HepG2 (cell line): ENCODE results near the gene PLCB2. TPM values are rescaled to one million over a fixed set of nuclear protein-coding genes. Genes with fewer than 3 reads are reported as not detected.

Experiments
- ATAC-seq: fragments of 200-7000 bp; cut with Tn5 transposase; 3 replicates; pipeline ENCODE4 v1.9.1; 2020; ENCODE audit warnings: mild to moderate bottlenecking, moderate library complexity
- BruUV-seq: library from RNA; stranded (reverse); fragments of 400-500 nt; replicated peaks from 2 replicates; lab custom pipeline; 2021; lab: Mats Ljungman, UMichigan
- CTCF ChIA-PET: fragments of 300-600 bp; formaldehyde crosslinking; extraction: SDS; loops from one replicate; lab custom pipeline; 2021; ENCODE audit warnings: low total read pairs, inconsistent platforms, low intra/inter-chr PET ratio; lab: Yijun Ruan, JAX
- POLR2A ChIA-PET: fragments of 350-600 bp; sonication (Branson Sonifier 250); formaldehyde crosslinking; loops from one replicate; lab custom pipeline; 2020; ENCODE audit warnings: antibody characterized with exemption, inconsistent platforms; lab: Yijun Ruan, JAX
- DNase-seq: peaks from one replicate; pipeline ENCODE4 v3.0.0-alpha.2; 2015; ENCODE audit warnings: low spot score
- FAIRE-seq: peaks from 3 replicates; lab custom pipeline; 2011; peaks lifted over from hg19 to GRCh38; lab: Jason Lieb, UNC
- H2AFZ ChIP-seq: one replicate; pipeline ENCODE4 v1.6.1; 2011; ENCODE audit warnings: low read length, inconsistent platforms
- H3K27ac ChIP-seq: fragments of 300-600 bp; 3 replicates; pipeline ENCODE4 v1.8.0; 2011; ENCODE audit warnings: mixed run types, mild to moderate bottlenecking, mixed read lengths, low read length, inconsistent platforms; ENCODE audit not compliant: insufficient read depth; ENCODE audit errors: extremely low read length
- H3K27me3 ChIP-seq, 2 experiments: fragments of 200-600 bp in 1 of 2; 2 replicates in 1 of 2; 3 replicates in 1 of 2; pipeline versions ENCODE4 v1.6.0 to v1.8.0; 2011; ENCODE audit warnings: low read length in 2 of 2, mild to moderate bottlenecking in 2 of 2, moderate library complexity in 2 of 2, inconsistent platforms in 1 of 2; ENCODE audit not compliant: insufficient read depth in 2 of 2, control insufficient read depth in 1 of 2
- H3K36me3 ChIP-seq, 2 experiments: fragments of 200-600 bp in 1 of 2; replicated peaks in 1 of 2; 2 replicates in 1 of 2; 3 replicates in 1 of 2; pipeline versions ENCODE4 v1.5.1 to v1.8.0; 2011; ENCODE audit warnings: low read length in 2 of 2, inconsistent platforms in 1 of 2; ENCODE audit not compliant: insufficient read depth in 2 of 2, control insufficient read depth in 1 of 2
- H3K4me1 ChIP-seq: 2 replicates; pipeline ENCODE4 v1.5.1; 2012; ENCODE audit warnings: low read length, inconsistent platforms; ENCODE audit not compliant: insufficient read depth
- H3K4me2 ChIP-seq: 2 replicates; pipeline ENCODE4 v1.6.0; 2011; ENCODE audit warnings: low read depth, low read length, inconsistent platforms
- H3K4me3 ChIP-seq, 3 experiments: fragments of 200-600 bp in 1 of 3; sonication (generic), shearing (Covaris generic) in 1 of 3; replicated peaks in 1 of 3; 2 replicates each; pipeline ENCODE4 v1.5.1; 2011 to 2016; ENCODE audit warnings: low read length in 3 of 3, inconsistent platforms in 2 of 3, low read depth in 2 of 3, mild to moderate bottlenecking in 2 of 3, control low read depth in 1 of 3, mixed read lengths in 1 of 3; ENCODE audit not compliant: insufficient read depth in 1 of 3
- H3K79me2 ChIP-seq: one replicate; pipeline ENCODE4 v1.6.1; 2011; ENCODE audit warnings: low read length, inconsistent platforms; ENCODE audit not compliant: insufficient read depth
- H3K9ac ChIP-seq: 2 replicates; pipeline ENCODE4 v1.6.0; 2011; ENCODE audit warnings: mild to moderate bottlenecking, low read depth, low read length, inconsistent platforms; ENCODE audit not compliant: insufficient read depth
- H3K9me3 ChIP-seq: 2 replicates; pipeline ENCODE4 v1.5.1; 2012; ENCODE audit warnings: mild to moderate bottlenecking, low read length
- H4K20me1 ChIP-seq: 2 replicates; pipeline ENCODE4 v1.6.0; 2011; ENCODE audit warnings: inconsistent platforms, mild to moderate bottlenecking, low read length, moderate library complexity; ENCODE audit not compliant: insufficient read depth
- ASH2L ChIP-seq: fragments of 300-600, 200-600 bp; sonication (generic); IDR thresholded peaks from 2 replicates; pipeline ENCODE4 v1.7.0; 2017; ENCODE audit warnings: low read depth, mild to moderate bottlenecking, moderate library complexity, mixed read lengths, low read length; ENCODE audit not compliant: insufficient read length
- CHD2 ChIP-seq: IDR thresholded peaks from 2 replicates; pipeline ENCODE4 v1.6.1; 2011; ENCODE audit warnings: low read depth, low read length, improper control_type of control experiment
- GATAD2A ChIP-seq: IDR thresholded peaks from 2 replicates; pipeline ENCODE4 v1.6.1; 2016
- HMGXB4 ChIP-seq, 2 experiments: sonication (generic) in 1 of 2; formaldehyde crosslinking in 1 of 2; IDR thresholded peaks; 2 replicates each; pipeline versions ENCODE4 v1.4.0 to v1.6.1; 2018 to 2020; ENCODE audit warnings: missing genetic modification reagents in 2 of 2, borderline replicate concordance in 1 of 2, low read depth in 1 of 2, mild to moderate bottlenecking in 1 of 2, missing biosample characterization in 1 of 2
- KAT7 ChIP-seq: IDR thresholded peaks from 2 replicates; pipeline ENCODE4 v1.6.1; 2018; ENCODE audit warnings: borderline replicate concordance, missing compliant biosample characterization
- PRDM10 ChIP-seq: sonication (generic); formaldehyde crosslinking; IDR thresholded peaks from 2 replicates; pipeline ENCODE4 v1.4.0; 2020; ENCODE audit warnings: low read depth, missing genetic modification reagents
- THAP11 ChIP-seq: IDR thresholded peaks from 2 replicates; pipeline ENCODE4 v1.6.1; 2016; ENCODE audit warnings: missing biosample characterization, missing genetic modification reagents
- THYN1 ChIP-seq: sonication (generic); formaldehyde crosslinking; IDR thresholded peaks from 2 replicates; pipeline ENCODE4 v1.8.1; 2023; ENCODE audit warnings: low read depth, mild to moderate bottlenecking, moderate library complexity, missing genetic modification reagents, borderline replicate concordance
- ZBTB46 ChIP-seq: sonication (generic); formaldehyde crosslinking; IDR thresholded peaks from 2 replicates; pipeline ENCODE4 v1.4.0; 2020; ENCODE audit warnings: mild to moderate bottlenecking, missing genetic modification reagents, borderline replicate concordance
- ZNF317 ChIP-seq: sonication (generic); formaldehyde crosslinking; IDR thresholded peaks from 2 replicates; pipeline ENCODE4 v1.5.0; 2020; ENCODE audit warnings: mild to moderate bottlenecking, missing genetic modification reagents
- ZNF44 ChIP-seq: sonication (generic); formaldehyde crosslinking; IDR thresholded peaks from 2 replicates; pipeline ENCODE4 v1.5.1; 2020; ENCODE audit warnings: mild to moderate bottlenecking, missing genetic modification reagents
- ZNF441 ChIP-seq: sonication (generic); formaldehyde crosslinking; IDR thresholded peaks from 2 replicates; pipeline ENCODE4 v1.7.0; 2021; ENCODE audit warnings: missing genetic modification reagents, borderline replicate concordance
- ZNF546 ChIP-seq: sonication (generic); formaldehyde crosslinking; conservative IDR thresholded peaks from 2 replicates; pipeline ENCODE4 v1.8.1; 2023; ENCODE audit warnings: mild to moderate bottlenecking, missing genetic modification reagents
- ZNF788 ChIP-seq: sonication (generic); formaldehyde crosslinking; IDR thresholded peaks from 2 replicates; pipeline ENCODE4 v1.5.0; 2020; ENCODE audit warnings: mild to moderate bottlenecking, missing genetic modification reagents, borderline replicate concordance
- WGBS: methylation state at CpG from one replicate; pipeline ENCODE4 v1.1.6; 2017; ENCODE audit warnings: low lambda C conversion rate; 5-methylcytosine and 5-hydroxymethylcytosine counted together
- in situ Hi-C: cut with HindIII; loops from 2 replicates; pipeline ENCODE4 v1.10.0; 2017; ENCODE audit warnings: low pct_unique_long_range_greater_than_20kb; ENCODE audit not compliant: extremely low pct_ligation_motif_present
- intact Hi-C: fragments of 100-400 bp; cut with micrococcal nuclease; formaldehyde crosslinking; loops from one replicate; pipeline ENCODE4 v1.10.0; 2022; ENCODE audit not compliant: unreplicated experiment
- polyA plus RNA-seq, 8 experiments: library from polyadenylated mRNA; depleted of rRNA in 3 of 8; stranded (reverse) in 7 of 8; unstranded in 1 of 8; fragments of >200 nt; fragmentation: Illumina TruSeq in 4 of 8; extraction: Trizol in 4 of 8; gene quantifications; 2 replicates each; pipeline versions ENCODE4 v1.2.1 to v1.2.3, GENCODE V29; 2011 to 2016; ENCODE audit warnings: low read depth in 4 of 8, missing spikeins in 1 of 8, mixed read lengths in 1 of 8; ENCODE audit not compliant: insufficient read depth in 1 of 8
- total RNA-seq, 5 experiments: library from RNA; depleted of rRNA; stranded (reverse); fragments of >200 nt; fragmentation: Illumina TruSeq; extraction: Trizol; gene quantifications; 2 replicates each; pipeline ENCODE4 v1.2.3, GENCODE V29; 2016; ENCODE audit warnings: low read depth in 1 of 5

The PLCB2 gene
- total and polyA plus RNA-seq, 2 of the 13 experiments (the other 11 are each of a cell fraction or from before 2014, with no cell fraction given) = 0.11 TPM; not detected in 1

- 0 out of 2 replicates have a peak, but pooled peaks have one; percentile 21 for TF ChIP-seq ZBTB46
Observed at GRCh38 chr15:40340038-40340739, 32.5 kb upstream of the PLCB2 start (continued).

- Histone ChIP-seq H3K27me3 (no peaks in the 10 kb centered on the region), H4K20me1 (peaks cover 4% of the 10 kb centered on the region; the same call in 1 of the 2 replicates), H3K4me2 (peak overlapping the region; percentile 86), H3K9ac (peak overlapping the region; percentile 76), H3K9me3 (no peaks in the 10 kb centered on the region), H3K36me3 (no peaks in the 10 kb centered on the region; a peak in 1 of 5 replicates), H2AFZ (no peak overlapping the region), H3K27ac (no peak overlapping the region), H3K4me3 (peak overlapping the region; percentile 61 to 79 (median 68)), H3K4me1 (peaks cover 52% of the 10 kb centered on the region), H3K79me2 (no peaks in the 10 kb centered on the region)
- in situ Hi-C loops = no loop called here
- ChIA-PET POLR2A (interaction anchor here (0.7 to 4.4 kb wide), 9 partner anchors 8 to 101 kb away, joined by 3 to 24 read pairs (median 5); partner anchors contain the start of genes BAHD1, INAFM2 and IVD), CTCF (interaction anchor here (1.3 to 2.3 kb wide), 3 partner anchors 17 to 82 kb away, joined by 5 to 19 read pairs (median 6); partner anchors contain the start of gene INAFM2)
- BruUV-seq = no TSS peak
- intact Hi-C loops = no loop called here
- DNase-seq (no peak), ATAC-seq (peak; percentile 16), FAIRE-seq (no peak)
- WGBS = no CpG with 5 or more reads among the region's 7 CpGs
- no peak for TF ChIP-seq PRDM10
- no peak for TF ChIP-seq CHD2
- TF ChIP-seq ZNF317 (CRISPR knock-in tag) = no peak
- no peak for TF ChIP-seq ASH2L
- TF ChIP-seq KAT7 = no peak
- no peak for TF ChIP-seq ZNF441
- TF ChIP-seq THYN1 (CRISPR knock-in tag) = no peak
- 0 out of 4 replicates have a peak, but pooled peaks of 1 of the 2 experiments have one; percentile 15 for TF ChIP-seq HMGXB4 (CRISPR knock-in tag; IDR thresholded peaks at IDR 0.05; ENCODE audit: borderline replicate concordance in 1 of 2, low read depth in 1 of 2)
- no peak for TF ChIP-seq GATAD2A (CRISPR knock-in tag)
- TF ChIP-seq ZNF546 (CRISPR knock-in tag) = no peak
- no peak for TF ChIP-seq THAP11 (CRISPR knock-in tag)
- TF ChIP-seq ZNF44 (CRISPR knock-in tag) = no peak
- no peak for TF ChIP-seq ZNF788 (CRISPR knock-in tag)
Observed at GRCh38 chr15:40339621-40339945, 31.8 kb upstream of the PLCB2 start.
